GM10847 (cell line): ENCODE data around the gene SVOP.

Experiments
- POLR2A ChIP-seq: IDR thresholded peaks from 2 replicates; pipeline ENCODE4 v1.6.1; 2011; ENCODE audit not compliant: insufficient read length; ENCODE audit errors: extremely low read depth

Gene SVOP

DNA sequence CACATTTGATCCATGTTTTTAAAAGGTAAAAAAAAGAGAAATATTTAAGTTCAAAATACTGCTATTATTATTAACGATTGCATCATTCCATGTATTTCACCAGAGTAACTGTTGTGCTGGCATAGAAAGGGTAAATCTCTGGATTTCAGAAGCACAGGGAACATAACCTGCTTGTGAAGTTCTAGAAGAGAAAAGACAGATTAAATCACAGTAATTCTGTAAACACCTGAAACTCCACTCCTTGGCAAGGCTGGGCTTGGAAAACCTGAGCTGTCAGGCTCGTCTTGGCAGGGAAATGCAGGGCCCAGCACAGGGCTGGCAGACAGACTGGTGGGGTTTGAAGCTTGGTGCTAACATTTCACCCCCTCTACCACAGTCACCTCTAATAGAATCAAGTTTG, 35.1 kb downstream of the SVOP start:
- TF ChIP-seq POLR2A: no peak

DNA sequence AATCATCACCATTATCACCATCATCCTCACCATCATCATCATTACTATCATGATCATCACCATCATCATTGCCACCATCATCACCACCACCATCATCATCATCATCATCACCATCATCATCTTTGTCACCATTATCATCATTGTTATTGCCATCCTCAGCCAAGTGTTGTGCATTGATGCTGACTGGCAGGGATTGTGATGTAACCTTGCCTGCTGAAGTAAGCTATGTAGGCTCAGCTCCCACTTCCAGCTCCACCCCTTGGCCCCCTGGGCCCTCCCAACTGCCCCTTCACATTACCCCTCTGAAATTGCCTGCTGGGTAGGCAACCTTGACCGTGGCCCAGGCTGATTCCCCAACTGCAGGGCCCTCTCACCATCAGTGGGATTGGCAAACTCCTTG, 37.6 kb downstream of the SVOP start:
- TF ChIP-seq POLR2A: no peak

DNA sequence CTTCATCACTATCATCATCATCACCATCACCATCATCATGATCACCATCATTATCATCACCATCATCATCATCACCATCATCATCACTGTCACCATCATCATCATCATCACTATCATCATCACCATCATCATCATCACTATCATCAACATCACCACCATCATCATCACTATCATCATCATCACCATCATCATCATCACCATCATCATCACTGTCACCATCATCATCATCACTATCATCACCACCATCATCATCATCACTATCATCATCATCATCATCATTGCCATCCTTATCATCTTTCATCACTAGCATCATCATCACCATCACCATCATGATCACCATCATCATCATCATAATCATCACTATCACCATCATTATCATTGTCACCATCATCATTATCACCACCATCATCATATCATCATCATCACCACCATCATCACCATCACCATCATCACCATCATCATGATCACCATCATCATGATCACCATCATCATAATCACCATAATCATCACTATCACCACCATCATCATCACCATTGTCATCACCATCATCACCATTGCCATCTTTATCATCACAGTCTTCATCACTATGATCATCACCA, 38.1 kb downstream of the SVOP start:
- TF ChIP-seq POLR2A: no peak

DNA sequence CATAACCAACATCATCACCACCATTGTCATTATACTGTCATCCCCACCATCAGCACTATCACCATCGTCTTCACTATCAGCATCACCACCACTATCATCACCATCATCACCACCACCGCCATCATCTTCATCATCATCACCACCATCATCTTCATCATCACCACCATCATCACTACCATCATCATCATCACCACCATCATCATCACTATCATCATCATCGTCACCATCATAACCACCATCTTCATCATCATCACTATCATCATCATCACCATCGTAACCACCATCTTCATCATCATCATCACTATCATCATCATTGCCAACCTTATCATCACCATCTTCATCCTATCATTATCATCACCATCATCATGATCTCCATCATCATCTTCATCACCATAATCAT, 39.0 kb downstream of the SVOP start:
- no peak for TF ChIP-seq POLR2A

DNA sequence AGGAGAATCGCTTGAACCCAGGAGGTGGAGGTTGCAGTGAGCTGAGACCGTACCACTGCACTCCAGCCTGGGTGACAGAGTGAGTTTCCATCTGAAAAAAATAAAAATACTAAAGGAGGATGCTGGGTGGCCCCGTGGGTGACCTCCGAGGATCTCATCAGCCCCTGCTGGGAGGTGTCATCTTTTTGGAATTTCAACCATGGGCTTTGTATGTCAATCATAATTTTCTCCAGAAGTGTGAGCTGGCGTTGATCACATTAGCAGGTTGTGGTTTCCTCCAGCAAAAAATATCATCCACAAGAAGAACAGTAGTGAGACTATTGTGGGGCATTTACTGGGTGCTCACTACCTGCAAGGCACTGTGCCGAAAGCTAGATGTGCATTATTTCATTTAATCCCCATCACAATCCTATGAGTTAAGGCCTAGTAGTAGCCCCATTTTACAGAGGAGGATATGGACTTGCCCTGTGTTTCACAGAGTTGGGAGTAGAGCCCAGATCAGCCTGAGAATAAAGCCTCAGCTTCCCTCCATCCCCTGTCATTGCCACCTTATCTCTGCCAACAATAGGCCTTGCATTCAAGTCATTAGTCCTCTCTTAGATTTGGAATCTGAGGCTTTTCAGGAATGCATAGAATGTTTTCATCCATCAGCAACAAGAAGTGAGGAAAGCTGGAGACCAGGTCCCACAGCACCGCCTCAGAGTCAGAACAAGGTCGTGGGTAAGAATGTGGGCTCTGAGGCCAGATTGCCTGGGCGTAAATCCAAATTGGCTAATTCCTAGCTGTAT, 39.8 kb downstream of the SVOP start:
- no peak for TF ChIP-seq POLR2A

DNA sequence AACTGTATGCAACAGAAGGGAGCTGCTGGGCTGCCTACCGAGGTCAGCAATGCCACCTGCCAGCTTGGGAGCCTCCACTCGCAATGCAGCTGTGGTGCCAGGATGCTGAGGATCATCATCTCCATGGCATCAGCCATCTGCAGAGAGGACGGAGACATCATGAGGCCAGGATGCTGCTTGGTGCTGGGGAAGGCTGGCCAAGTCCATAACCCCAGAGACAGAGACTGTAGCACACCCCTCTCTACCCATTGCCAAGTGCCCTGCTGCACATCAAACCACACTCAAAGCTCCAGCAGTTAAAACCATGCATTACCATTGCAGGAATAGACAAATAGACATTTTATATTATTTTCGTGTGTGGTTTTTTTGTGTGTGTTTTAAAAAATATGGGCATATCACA, 43.5 kb downstream of the SVOP start:
- no peak for TF ChIP-seq POLR2A

DNA sequence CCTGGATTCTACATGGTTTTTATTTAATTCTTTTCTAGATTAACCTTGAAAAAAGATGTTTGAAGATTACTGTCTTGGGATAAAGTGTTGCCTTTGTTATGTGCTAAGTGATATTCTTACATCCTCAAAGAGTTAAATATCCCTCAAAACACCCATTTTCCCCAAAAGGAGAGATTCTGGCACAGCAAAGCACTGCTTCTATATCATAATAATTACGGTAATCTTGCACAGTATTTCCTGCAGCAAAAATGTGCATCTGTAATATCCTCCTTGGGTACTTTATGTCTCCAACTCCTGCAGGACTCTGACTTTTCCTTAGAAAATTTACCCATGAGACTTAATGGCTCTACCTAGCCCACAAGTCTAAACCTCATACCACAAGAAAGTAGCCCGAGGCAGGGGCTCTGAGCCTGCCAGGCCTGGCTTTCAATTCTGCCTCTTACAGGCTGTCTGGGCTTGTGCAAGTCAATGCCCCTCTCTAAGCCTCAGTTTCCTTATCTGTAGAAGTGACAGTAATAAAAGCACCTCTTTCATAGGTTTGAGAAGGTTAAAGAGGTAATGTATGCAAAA, 45.8 kb downstream of the SVOP start:
- no peak for TF ChIP-seq POLR2A

DNA sequence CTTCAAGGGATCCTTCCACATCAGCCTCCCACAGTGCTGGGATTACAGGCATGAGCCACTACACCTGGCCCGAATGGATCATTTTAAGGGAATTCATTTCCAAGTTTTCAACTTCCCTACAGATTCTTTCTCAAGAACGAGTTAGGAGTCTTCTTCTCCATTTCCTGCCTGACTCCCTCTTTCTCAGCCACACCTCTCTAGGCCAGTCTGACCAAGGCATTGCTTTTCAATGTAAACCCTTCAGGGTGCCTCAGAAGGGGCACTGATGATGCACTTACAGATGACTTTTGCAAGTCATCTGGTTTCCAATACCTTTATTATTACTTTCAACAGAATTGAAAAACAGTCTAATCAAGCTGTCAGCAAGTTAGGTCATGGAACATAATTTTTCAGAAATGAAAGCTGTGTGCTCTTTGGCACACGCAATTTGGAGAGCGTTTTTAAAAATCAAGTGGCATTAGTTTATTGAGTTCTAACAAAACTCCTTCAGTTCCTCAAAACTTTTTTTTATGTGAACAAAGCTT, 47.2 kb downstream of the SVOP start:
- no peak for TF ChIP-seq POLR2A

DNA sequence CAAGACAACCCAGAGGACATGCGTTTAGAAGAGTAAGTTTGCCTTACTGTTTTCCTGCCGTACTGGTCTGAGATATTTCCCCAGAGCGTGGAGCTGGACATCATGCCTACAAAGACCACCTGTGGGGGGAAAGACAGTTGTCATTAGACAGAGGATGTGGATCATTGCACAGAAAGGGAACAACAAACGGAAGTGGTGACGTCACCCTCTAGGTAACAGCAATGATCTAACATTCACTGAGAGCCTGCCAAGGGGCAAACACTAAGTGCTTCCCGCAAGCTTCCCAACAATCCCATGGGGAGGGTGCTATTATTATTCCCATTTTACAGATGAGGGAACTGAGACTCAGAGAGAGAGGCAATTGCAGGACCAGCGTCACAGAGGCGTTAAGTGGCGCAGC, 48.5 kb downstream of the SVOP start:
- no peak for TF ChIP-seq POLR2A

DNA sequence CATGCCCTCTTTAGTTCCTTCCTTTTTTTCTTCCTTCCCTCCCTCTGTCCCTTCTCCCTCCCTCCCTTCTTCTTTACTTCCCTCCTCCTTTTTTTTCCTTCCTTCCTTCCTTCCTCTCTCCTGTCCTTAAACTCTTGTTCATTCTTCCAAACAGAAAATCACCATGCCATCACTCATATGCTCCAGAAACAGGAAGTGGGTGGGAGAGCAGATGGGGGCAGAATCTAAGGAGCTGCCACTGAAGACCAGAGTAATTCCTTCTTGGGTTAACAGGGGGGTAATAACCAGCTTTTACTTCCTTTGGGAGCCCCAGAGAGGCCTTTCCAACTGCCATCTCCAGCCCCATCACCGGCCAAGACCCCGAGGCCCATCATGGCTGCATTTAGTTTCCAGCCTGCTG, 51.2 kb downstream of the SVOP start:
- no peak for TF ChIP-seq POLR2A

DNA sequence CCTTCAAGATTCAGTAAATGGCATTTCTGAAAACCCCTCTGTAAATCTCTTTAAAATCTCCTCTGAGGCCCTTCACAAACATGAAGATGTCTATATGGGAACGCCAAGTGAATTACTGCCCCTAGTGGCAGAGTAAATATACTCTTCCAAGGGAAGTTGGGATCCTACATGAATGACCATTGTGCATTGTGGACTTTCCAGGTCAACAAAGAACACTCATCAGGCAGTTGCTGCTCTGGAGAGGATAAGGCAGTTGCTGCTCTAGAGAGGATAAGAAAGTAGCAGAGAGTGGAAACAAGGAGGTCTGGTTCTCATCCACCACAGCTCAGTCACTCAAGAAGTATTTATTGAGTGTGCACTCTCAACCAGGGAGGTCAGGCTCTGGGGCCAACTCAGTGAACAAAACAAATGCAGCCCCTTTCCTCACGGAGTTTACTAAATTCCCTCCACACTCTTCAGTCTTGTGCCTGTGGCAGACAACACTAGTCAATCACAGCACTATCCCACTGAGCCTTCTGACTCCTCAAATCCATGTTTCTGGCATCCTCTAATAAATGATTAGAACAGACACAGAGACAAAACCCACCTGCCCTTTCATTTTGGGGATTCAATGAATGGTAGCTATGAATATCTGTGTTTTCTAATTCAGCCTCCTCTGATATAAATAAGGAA, 52.9 kb downstream of the SVOP start:
- no peak for TF ChIP-seq POLR2A

DNA sequence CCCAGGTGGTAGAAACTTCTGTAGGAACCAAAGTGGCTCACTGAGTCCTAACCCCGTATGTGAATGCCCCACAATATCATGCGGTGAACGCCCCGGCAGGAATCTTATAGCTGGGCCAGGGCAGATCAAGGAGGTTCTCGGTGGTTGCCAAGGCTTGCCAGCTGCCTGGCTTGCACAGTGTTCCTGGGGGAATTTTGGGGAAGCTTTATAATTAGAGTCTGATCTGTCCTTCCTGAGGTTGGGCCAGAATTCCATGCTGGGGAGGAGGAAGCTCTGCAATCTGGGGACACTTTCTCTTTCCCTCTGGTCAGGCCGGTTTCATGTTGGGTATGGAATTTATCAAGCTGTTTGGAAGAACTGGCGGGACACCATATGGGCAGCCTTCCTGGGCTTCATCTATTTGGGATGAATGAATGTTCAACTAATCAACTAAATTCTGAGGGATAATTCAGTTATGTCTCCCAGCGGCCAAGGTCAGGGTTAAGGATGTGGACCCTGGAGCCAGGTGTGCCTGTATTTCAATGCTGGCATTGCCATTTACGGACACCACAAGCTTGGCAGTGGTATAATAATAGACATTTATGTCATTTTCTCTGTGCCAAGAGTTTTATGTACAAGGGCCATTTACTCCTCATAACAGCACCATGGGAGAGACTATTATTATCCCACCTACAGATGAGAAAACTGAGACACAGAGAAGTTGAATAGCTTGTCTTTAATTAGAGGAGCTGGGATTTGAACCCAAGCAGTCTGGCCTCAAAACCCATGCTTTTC, 54.3 kb downstream of the SVOP start:
- TF ChIP-seq POLR2A: no peak

DNA sequence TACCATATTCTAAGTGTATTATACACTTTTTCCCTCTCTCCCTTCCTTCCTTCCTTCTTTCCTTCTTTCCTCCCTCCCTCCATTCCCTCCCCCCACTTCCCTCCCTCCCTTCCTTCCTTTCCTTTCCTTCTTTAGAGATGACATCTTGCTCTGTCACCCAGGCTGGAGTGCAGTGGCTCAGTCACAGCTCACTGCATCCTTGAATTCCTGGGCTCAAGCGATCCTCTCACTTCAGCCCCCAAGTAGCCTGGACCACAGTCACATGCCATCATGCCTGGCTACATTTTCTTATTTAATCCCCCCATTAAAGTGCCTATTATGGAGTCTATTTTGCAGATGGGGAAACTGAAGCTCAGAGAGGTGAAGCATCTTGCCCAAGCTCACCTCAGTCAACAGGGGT, 55.0 kb downstream of the SVOP start:
- no peak for TF ChIP-seq POLR2A

DNA sequence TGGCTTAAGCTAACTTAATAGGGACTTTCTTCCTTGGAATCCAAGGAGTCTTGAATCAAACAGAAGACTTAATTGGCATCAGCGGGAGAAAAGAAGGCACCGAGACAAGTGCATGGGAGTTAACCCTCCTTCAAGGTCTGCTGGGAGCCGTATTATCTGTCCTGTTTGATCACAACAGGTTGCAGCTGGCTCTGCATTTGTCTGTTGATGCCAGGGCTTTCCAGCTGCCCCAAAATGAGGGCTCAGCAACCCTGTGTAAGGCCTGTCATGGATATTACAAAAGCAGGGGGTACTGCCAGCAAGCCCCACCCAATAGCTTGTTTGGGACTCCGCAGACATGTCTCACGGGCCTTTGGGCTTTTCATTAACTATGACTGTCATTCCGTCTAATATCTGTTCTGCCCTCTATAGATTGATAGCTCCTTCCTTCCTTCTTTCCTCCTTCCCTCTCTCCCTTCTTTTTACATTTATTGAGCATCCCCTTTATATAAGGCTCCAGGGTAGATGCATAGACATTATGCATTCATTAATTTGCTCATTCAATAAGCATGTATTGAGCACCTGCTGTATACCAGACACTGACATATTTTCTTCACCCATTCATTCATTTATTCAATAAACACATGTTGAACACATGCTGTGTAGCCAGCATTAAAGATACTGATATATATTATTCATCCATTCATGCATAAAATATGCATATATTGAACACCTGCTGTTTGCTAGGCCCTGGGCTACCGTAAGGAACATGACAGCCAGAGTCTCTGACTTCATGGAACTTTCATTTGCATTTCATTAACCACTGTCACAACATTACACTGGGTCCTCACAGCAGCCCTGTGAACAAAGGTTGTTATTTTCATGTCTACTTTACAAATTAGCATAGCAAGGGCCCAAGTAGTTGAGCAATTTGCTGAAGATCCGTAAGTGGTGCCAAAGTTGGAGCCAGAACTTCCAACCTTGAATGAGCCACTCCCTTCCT, 56.2 kb downstream of the SVOP start:
- TF ChIP-seq POLR2A: no peak
